ENCODE data around the gene PRKAR2B. TPM values are rescaled to one million over a fixed set of nuclear protein-coding genes. Genes with fewer than 3 reads are reported as not detected.

Gene PRKAR2B
- total and polyA plus RNA-seq, 2 experiments from 2014 or later = 42.3 to 70.4 TPM

DNA sequence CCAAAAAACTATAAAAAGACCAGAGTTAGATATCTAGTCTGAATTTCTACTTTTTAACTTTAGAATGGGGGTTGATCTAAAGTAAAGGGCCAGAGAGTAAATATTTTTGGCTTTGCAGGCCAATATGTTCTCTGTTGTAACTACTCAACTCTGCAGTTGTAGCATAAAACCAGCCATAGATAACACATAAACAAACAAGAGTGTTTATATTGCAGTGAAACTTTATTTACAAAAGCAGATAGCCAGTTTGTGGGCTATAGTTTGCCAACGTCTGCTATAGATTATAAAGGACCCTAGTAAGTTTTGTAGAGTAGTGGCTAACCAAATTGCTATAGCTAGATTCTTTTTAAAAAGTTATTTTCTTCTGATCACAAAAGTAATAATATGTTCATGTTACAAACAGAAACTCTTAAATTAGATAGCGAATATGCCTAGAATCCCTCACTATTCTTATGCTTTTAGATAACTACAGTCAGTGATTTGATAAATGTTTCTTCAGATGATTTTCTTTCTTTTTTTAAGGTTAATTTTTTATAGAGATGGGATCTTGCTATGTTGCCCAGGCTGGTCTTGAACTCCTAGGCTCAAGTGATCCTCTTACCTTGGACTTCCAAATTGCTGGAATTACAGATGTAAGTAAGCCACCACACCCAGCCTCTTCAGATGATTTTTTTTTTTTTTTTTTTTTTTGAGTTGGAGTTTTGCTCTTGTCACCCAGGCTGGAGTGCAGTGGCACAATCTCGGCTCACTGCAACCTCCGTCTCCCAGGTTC lies 100.7 kb downstream of the PRKAR2B start:
- Histone ChIP-seq H3K27me3 (no peaks in the 10 kb centered on the region), H3K4me3 (no peak overlapping the region), H3K36me3 (no peaks in the 10 kb centered on the region), H3K27ac (no peak overlapping the region), H3K4me1 (ENCODE audit: low read depth) (no peaks in the 10 kb centered on the region), H3K9me3 (ENCODE audit: low read depth) (no peaks in the 10 kb centered on the region)
- no peak for DNase-seq (ENCODE audit: low read depth in 1 of 2, low spot score in 1 of 2)
- TF ChIP-seq, protein P1, sequence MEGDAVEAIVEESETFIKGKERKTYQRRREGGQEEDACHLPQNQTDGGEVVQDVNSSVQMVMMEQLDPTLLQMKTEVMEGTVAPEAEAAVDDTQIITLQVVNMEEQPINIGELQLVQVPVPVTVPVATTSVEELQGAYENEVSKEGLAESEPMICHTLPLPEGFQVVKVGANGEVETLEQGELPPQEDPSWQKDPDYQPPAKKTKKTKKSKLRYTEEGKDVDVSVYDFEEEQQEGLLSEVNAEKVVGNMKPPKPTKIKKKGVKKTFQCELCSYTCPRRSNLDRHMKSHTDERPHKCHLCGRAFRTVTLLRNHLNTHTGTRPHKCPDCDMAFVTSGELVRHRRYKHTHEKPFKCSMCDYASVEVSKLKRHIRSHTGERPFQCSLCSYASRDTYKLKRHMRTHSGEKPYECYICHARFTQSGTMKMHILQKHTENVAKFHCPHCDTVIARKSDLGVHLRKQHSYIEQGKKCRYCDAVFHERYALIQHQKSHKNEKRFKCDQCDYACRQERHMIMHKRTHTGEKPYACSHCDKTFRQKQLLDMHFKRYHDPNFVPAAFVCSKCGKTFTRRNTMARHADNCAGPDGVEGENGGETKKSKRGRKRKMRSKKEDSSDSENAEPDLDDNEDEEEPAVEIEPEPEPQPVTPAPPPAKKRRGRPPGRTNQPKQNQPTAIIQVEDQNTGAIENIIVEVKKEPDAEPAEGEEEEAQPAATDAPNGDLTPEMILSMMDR (IDR thresholded peaks at IDR 0.05; ENCODE audit: low read depth, low read length) = no peak

DNA sequence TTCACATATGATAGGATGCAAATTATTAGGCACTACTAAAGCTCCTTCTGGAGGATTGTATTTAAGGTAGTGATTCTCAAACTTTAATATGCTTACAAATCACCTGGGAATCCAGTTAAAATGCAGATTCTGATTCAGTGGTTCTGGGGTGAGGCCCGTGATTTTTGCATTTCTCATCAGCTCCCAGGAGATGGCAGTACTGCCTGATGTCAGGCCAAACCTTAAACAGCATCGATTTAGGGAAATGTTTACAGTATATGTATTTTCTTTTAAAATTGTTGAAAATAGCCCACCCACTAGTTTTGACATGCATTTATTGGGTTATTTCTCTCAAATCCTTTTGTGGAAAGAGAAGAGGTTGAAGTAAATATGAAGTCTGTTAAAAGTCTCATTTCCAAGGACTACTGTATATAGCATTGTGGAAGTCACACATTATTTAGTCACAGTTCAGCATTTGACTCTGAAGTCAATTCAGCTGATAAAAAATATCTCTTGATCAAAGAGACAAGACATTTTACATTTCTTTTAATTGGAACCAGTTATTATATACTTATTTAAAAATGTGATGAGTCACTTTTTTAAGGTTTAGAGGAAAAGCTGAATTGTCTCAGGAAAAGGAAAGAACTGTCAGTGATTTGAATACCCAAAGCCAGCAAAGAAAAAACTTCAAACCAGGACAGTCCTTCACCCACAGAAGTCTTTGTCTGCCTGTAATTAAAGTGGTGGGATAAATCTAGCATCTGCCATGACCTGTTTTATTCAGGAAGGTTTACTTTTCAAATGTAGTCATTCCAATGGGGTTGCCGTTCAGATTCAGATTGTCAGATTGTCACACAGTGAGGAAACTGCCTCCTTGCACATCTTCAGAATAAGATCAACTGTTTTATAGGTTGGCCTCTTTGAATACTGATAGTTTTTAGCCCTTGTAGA lies 103.2 kb downstream of the PRKAR2B start:
- Histone ChIP-seq H3K9me3 (ENCODE audit: low read depth) (no peaks in the 10 kb centered on the region), H3K27ac (no peak overlapping the region), H3K4me1 (ENCODE audit: low read depth) (no peaks in the 10 kb centered on the region), H3K4me3 (no peak overlapping the region), H3K27me3 (no peaks in the 10 kb centered on the region), H3K36me3 (no peaks in the 10 kb centered on the region)
- peak; percentile 26 to 56 for DNase-seq (ENCODE audit: low read depth in 1 of 2, low spot score in 1 of 2)
- TF ChIP-seq, protein P1 (IDR thresholded peaks at IDR 0.05; ENCODE audit: low read depth, low read length) = peak; percentile 74

DNA sequence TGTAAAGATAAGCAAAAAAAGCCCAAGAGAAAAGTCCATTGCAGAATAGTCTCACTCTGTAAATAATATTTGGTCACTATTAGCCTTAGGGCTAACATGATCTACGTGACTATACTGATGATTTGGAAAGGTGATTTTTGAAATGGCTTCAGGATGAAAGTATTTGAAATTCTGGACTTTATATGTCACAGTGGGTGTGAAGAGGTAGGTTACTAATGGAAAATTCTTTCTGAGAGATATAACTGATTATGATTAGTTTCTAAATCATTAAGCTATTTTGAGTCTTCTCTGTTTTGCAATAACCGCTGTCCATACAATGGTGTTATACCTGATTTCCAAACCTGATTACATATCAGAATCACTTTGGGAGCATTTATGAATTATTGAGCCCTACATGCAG lies 104.2 kb downstream of the PRKAR2B start:
- no peak for DNase-seq (ENCODE audit: low read depth in 1 of 2, low spot score in 1 of 2)
- Histone ChIP-seq H3K4me3 (no peak overlapping the region), H3K27ac (no peak overlapping the region), H3K4me1 (ENCODE audit: low read depth) (no peaks in the 10 kb centered on the region), H3K36me3 (no peaks in the 10 kb centered on the region), H3K9me3 (ENCODE audit: low read depth) (no peaks in the 10 kb centered on the region), H3K27me3 (no peaks in the 10 kb centered on the region)
- TF ChIP-seq, protein P1 (IDR thresholded peaks at IDR 0.05; ENCODE audit: low read depth, low read length) = no peak

DNA sequence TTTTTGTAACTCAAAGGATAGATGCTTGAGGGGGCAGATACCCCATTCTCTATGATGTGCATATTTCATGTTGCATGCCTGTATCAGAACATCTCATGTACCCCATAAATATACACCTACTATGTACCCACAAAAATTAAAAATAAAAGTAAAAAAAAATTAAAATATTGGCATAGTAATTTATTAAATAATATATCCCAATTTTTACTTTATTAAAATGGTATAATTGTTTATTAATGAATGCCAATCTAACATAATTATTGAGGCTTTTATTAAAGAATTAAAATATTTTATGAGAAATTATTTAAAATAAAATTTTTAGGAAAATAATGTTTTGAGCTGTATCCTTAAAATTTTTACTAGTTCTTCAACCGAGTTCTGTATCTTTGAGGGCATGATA lies 105.4 kb downstream of the PRKAR2B start:
- H3K27me3 ChIP-seq = no peaks in the 10 kb centered on the region
- H3K36me3 ChIP-seq = no peaks in the 10 kb centered on the region
- H3K27ac ChIP-seq = no peak overlapping the region
- no peaks in the 10 kb centered on the region for H3K9me3 ChIP-seq (ENCODE audit: low read depth)
- TF ChIP-seq, protein P1 (IDR thresholded peaks at IDR 0.05; ENCODE audit: low read depth, low read length) = no peak
- DNase-seq (ENCODE audit: low read depth in 1 of 2, low spot score in 1 of 2) = no peak
- no peak overlapping the region for H3K4me3 ChIP-seq
- no peaks in the 10 kb centered on the region for H3K4me1 ChIP-seq (ENCODE audit: low read depth)

DNA sequence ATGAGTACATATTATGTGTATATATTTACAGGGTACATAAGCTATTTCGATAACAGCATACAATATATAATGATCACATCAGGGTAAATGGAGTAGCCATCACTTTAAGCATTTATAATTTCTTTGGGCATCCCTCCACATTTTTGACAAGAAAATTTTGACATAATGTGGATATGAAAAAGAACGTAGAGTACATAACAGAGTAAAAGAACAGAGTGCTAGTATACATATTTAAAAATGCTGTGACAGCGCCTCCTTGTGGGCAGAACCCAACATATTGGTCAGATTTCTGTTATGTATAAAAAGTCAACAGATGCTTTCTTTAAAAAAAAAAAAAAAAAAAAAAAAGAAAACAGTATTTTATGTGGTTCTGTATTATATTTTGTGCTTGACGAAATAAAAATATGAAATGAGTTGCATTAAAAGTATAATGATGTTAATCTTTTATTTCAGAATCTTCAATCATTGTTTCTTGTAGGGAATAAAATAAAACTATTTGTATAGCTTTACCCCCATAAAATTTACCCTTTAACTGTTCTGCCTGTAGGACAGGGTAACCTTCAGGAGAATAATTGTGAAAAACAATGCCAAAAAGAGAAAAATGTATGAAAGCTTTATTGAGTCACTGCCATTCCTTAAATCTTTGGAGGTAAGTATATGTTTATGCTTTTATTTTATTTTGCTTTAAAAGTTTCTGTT lies 106.0 kb downstream of the PRKAR2B start:
- H3K9me3 ChIP-seq (ENCODE audit: low read depth) = no peaks in the 10 kb centered on the region
- no peak overlapping the region for H3K4me3 ChIP-seq
- no peaks in the 10 kb centered on the region for H3K27me3 ChIP-seq
- TF ChIP-seq, protein P1 (IDR thresholded peaks at IDR 0.05; ENCODE audit: low read depth, low read length) = peak; percentile 63
- H3K27ac ChIP-seq = no peak overlapping the region
- no peaks in the 10 kb centered on the region for H3K36me3 ChIP-seq
- no peaks in the 10 kb centered on the region for H3K4me1 ChIP-seq (ENCODE audit: low read depth)
- DNase-seq (ENCODE audit: low read depth in 1 of 2, low spot score in 1 of 2) = peak; percentile 78 to 87
